T-helper 1 cell treated with Interleukin-12 subunit alpha and Interleukin-12 subunit beta and Interleukin-4 antibody, amounts not matched to agents 30 μg/mL and 1 μg/mL, for 36 hours (primary cell): ENCODE measurements around the gene UNC13A.
A peak's percentile ranks its signal among the peaks of the same experiment; 100 is the strongest.
"Not testable (repeated sequence)": the region's sequence is repeated elsewhere in the genome, so short reads cannot be mapped to it uniquely, and the experiment has no call there.

Experiments
- H3K27ac Mint-ChIP-seq: one replicate; pipeline ENCODE4 v1.8.0; 2021; ENCODE audit warnings: mild to moderate bottlenecking, mixed read lengths
- H3K27me3 Mint-ChIP-seq: one replicate; pipeline ENCODE4 v1.8.0; 2021; ENCODE audit warnings: low read depth, mixed read lengths
- H3K36me3 Mint-ChIP-seq: one replicate; pipeline ENCODE4 v1.8.0; 2021; ENCODE audit warnings: low read depth, mixed read lengths
- H3K4me1 Mint-ChIP-seq: one replicate; pipeline ENCODE4 v1.8.0; 2021; ENCODE audit warnings: low read depth, mixed read lengths
- H3K4me3 Mint-ChIP-seq: one replicate; pipeline ENCODE4 v1.8.0; 2021; ENCODE audit warnings: mild to moderate bottlenecking, moderate library complexity, mixed read lengths
- H3K9me3 Mint-ChIP-seq: one replicate; pipeline ENCODE4 v1.8.0; 2021; ENCODE audit warnings: mixed read lengths

Gene UNC13A

GRCh38 chr19:17576758-17577456 is 111.2 kb downstream of the UNC13A start:
- Mint-ChIP-seq H3K4me1 (peaks cover 5% of the 10 kb centered on the region), H3K27me3 (no peaks in the 10 kb centered on the region), H3K27ac (no peak overlapping the region), H3K9me3 (no peaks in the 10 kb centered on the region), H3K36me3 (peaks cover 29% of the 10 kb centered on the region), H3K4me3 (no peak overlapping the region)

GRCh38 chr19:17575871-17576757 is 112.0 kb downstream of the UNC13A start:
- H3K4me3 Mint-ChIP-seq: no peak overlapping the region
- H3K27me3 Mint-ChIP-seq: no peaks in the 10 kb centered on the region
- peaks cover 5% of the 10 kb centered on the region for H3K4me1 Mint-ChIP-seq
- no peaks in the 10 kb centered on the region for H3K9me3 Mint-ChIP-seq
- no peak overlapping the region for H3K27ac Mint-ChIP-seq
- H3K36me3 Mint-ChIP-seq: peaks cover 29% of the 10 kb centered on the region

- peaks cover 27% of the 10 kb centered on the region for H3K36me3 Mint-ChIP-seq
- no peak overlapping the region for H3K4me3 Mint-ChIP-seq
- no peak overlapping the region for H3K27ac Mint-ChIP-seq
- peaks cover 2% of the 10 kb centered on the region for H3K4me1 Mint-ChIP-seq
- H3K9me3 Mint-ChIP-seq: no peaks in the 10 kb centered on the region
- no peaks in the 10 kb centered on the region for H3K27me3 Mint-ChIP-seq
These were observed 115.5 kb downstream of the UNC13A start for GRCh38 chr19:17572638-17573037.

GRCh38 chr19:17570791-17571190 is 117.4 kb downstream of the UNC13A start:
- H3K4me3 Mint-ChIP-seq: no peak overlapping the region
- H3K36me3 Mint-ChIP-seq: peaks cover 22% of the 10 kb centered on the region
- H3K27ac Mint-ChIP-seq: no peak overlapping the region
- H3K4me1 Mint-ChIP-seq: peaks cover 2% of the 10 kb centered on the region
- no peaks in the 10 kb centered on the region for H3K27me3 Mint-ChIP-seq
- H3K9me3 Mint-ChIP-seq: no peaks in the 10 kb centered on the region

GRCh38 chr19:17570291-17570690 is 117.9 kb downstream of the UNC13A start:
- H3K36me3 Mint-ChIP-seq: peaks cover 22% of the 10 kb centered on the region
- H3K27ac Mint-ChIP-seq, H3K4me1 Mint-ChIP-seq, H3K4me3 Mint-ChIP-seq, H3K27me3 Mint-ChIP-seq, H3K9me3 Mint-ChIP-seq: not testable (repeated sequence)

- Mint-ChIP-seq H3K27ac (no peak overlapping the region), H3K4me1 (no peaks in the 10 kb centered on the region), H3K4me3 (no peak overlapping the region), H3K9me3 (no peaks in the 10 kb centered on the region), H3K27me3 (no peaks in the 10 kb centered on the region), H3K36me3 (peaks cover 27% of the 10 kb centered on the region)
These were observed 120.2 kb downstream of the UNC13A start for GRCh38 chr19:17567940-17568339.

GRCh38 chr19:17565611-17566010 is 122.5 kb downstream of the UNC13A start:
- no peak overlapping the region for H3K27ac Mint-ChIP-seq
- peaks cover 25% of the 10 kb centered on the region for H3K36me3 Mint-ChIP-seq
- peaks cover 2% of the 10 kb centered on the region for H3K4me1 Mint-ChIP-seq
- H3K4me3 Mint-ChIP-seq: no peak overlapping the region
- no peaks in the 10 kb centered on the region for H3K9me3 Mint-ChIP-seq
- no peaks in the 10 kb centered on the region for H3K27me3 Mint-ChIP-seq

GRCh38 chr19:17564781-17565180 is 123.4 kb downstream of the UNC13A start:
- Mint-ChIP-seq H3K4me1 (peaks cover 2% of the 10 kb centered on the region), H3K4me3 (no peak overlapping the region), H3K27me3 (no peaks in the 10 kb centered on the region), H3K9me3 (no peaks in the 10 kb centered on the region), H3K36me3 (peaks cover 31% of the 10 kb centered on the region), H3K27ac (no peak overlapping the region)

- Mint-ChIP-seq H3K36me3 (peaks cover 21% of the 10 kb centered on the region), H3K9me3 (no peaks in the 10 kb centered on the region), H3K4me3 (no peak overlapping the region), H3K27me3 (no peaks in the 10 kb centered on the region), H3K27ac (no peak overlapping the region), H3K4me1 (peaks cover 2% of the 10 kb centered on the region)
These were observed 125.6 kb downstream of the UNC13A start for GRCh38 chr19:17562561-17562960.

- H3K9me3 Mint-ChIP-seq: no peaks in the 10 kb centered on the region
- no peak overlapping the region for H3K27ac Mint-ChIP-seq
- peaks cover 21% of the 10 kb centered on the region for H3K36me3 Mint-ChIP-seq
- H3K27me3 Mint-ChIP-seq: no peaks in the 10 kb centered on the region
- H3K4me3 Mint-ChIP-seq: no peak overlapping the region
- H3K4me1 Mint-ChIP-seq: peaks cover 4% of the 10 kb centered on the region
These were observed 126.1 kb downstream of the UNC13A start for GRCh38 chr19:17562097-17562496.

GRCh38 chr19:17560205-17560595 is 128.0 kb downstream of the UNC13A start:
- peaks cover 11% of the 10 kb centered on the region for H3K4me1 Mint-ChIP-seq
- H3K27me3 Mint-ChIP-seq: no peaks in the 10 kb centered on the region
- no peak overlapping the region for H3K27ac Mint-ChIP-seq
- no peaks in the 10 kb centered on the region for H3K9me3 Mint-ChIP-seq
- no peak overlapping the region for H3K4me3 Mint-ChIP-seq
- H3K36me3 Mint-ChIP-seq: peaks cover 21% of the 10 kb centered on the region

- Mint-ChIP-seq H3K27me3 (no peaks in the 10 kb centered on the region), H3K27ac (no peak overlapping the region), H3K4me3 (peak overlapping the region; percentile 84), H3K4me1 (peaks cover 15% of the 10 kb centered on the region), H3K9me3 (no peaks in the 10 kb centered on the region), H3K36me3 (peaks cover 17% of the 10 kb centered on the region)
These were observed 130.7 kb downstream of the UNC13A start for GRCh38 chr19:17557466-17557865.

- H3K9me3 Mint-ChIP-seq: no peaks in the 10 kb centered on the region
- no peak overlapping the region for H3K27ac Mint-ChIP-seq
- peaks cover 15% of the 10 kb centered on the region for H3K36me3 Mint-ChIP-seq
- H3K4me3 Mint-ChIP-seq: peak overlapping the region; percentile 84
- peaks cover 15% of the 10 kb centered on the region for H3K4me1 Mint-ChIP-seq
- no peaks in the 10 kb centered on the region for H3K27me3 Mint-ChIP-seq
These were observed 131.2 kb downstream of the UNC13A start for GRCh38 chr19:17556995-17557394.

- peaks cover 12% of the 10 kb centered on the region for H3K36me3 Mint-ChIP-seq
- H3K4me3 Mint-ChIP-seq: peak overlapping the region; percentile 84
- H3K27me3 Mint-ChIP-seq: no peaks in the 10 kb centered on the region
- peaks cover 15% of the 10 kb centered on the region for H3K4me1 Mint-ChIP-seq
- H3K27ac Mint-ChIP-seq: peak overlapping the region; percentile 76
- H3K9me3 Mint-ChIP-seq: no peaks in the 10 kb centered on the region
These were observed 132.0 kb downstream of the UNC13A start for GRCh38 chr19:17555929-17556813.
